Measurements from ENCODE around the gene ERICH4. TPM values are rescaled to one million over a fixed set of nuclear protein-coding genes. Genes with fewer than 3 reads are reported as not detected.
"Not testable (repeated sequence)": the region's sequence is repeated elsewhere in the genome, so short reads cannot be mapped to it uniquely, and the experiment has no call there.

ERICH4 gene
- total and polyA plus RNA-seq, 5 donors from 2014 or later: not detected

DNA sequence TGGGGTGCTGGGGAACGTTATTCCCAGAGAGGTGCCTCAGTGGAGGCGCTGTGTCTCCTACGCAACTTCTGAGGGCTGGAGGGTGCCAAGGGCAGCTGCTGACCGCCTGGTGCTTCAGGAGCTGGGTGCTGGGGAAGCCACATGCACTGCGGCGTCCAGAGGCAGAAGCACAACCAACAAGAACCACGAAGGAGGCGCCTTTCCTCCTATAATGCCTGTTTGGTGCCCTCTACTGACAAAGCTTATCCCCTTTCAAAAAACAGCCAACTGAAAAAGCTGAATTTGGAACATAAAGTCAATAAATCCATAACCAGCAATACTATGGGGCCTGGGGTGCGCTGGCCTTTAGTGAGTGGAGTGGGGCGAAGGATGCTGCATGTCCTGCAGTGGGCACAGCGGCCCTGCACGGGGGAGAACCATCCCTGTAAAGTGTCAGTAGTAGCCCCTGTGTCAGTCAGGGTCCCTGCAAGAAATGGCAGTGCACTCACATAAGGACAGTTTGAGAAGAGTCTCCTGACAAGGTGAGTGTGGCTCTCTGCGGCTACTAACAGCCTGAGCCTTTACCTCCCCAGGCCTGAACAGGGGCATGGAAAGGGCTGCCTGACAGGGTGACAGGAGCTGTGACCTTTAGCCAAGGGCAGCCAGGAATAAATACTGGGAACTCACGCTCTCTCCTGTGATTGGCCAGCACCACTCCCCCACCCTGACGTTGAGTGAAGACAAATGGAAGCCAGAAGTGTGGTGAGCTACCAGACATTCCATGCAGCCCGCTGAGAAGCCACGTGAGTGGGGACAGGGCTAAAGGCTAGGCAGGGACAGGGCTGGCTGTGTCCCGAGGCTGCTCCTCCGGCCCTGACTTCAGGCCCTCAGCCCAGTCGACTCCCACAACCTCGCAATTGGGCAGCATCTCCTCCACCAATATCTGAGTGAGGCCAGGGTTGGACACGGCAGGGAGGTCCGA lies 11.2 kb upstream of the ERICH4 start:
- ATAC-seq (ENCODE audit: low read depth in 2 of 2) (no peak), DNase-seq (peak in 1 of 3 donors; percentile 44)
- Histone ChIP-seq H3K27me3 (ENCODE audit: control insufficient read depth, insufficient read depth, low read length) (no peaks in the 10 kb centered on the region), H3K27ac (ENCODE audit: insufficient read depth, low read length, poor library complexity, severe bottlenecking) (no peak overlapping the region), H3K4me1 (ENCODE audit: control insufficient read depth, insufficient read depth, low read length, poor library complexity, severe bottlenecking) (peaks cover 13% of the 10 kb centered on the region), H3K4me3 (ENCODE audit: low read depth, low read length) (no peak overlapping the region), H3K36me3 (ENCODE audit: control insufficient read depth, insufficient read depth, low read length) (peaks cover 25% of the 10 kb centered on the region), H3K9me3 (ENCODE audit: control insufficient read depth in 2 of 2, low read length in 2 of 2) (no peaks in the 10 kb centered on the region)
- Mint-ChIP-seq H3K4me1 (peaks cover 7 to 25% (median 12%) of the 10 kb centered on the region in 4 donors), H3K27ac (peak overlapping the region in 2 of 3 donors; percentile 20 to 36), H3K4me3 (peak overlapping the region in 1 of 4 donors; percentile 34), H3K36me3 (peaks cover 17% of the 10 kb centered on the region), H3K9me3 (no peaks in the 10 kb centered on the region), H3K27me3 (no peaks in the 10 kb centered on the region)

DNA sequence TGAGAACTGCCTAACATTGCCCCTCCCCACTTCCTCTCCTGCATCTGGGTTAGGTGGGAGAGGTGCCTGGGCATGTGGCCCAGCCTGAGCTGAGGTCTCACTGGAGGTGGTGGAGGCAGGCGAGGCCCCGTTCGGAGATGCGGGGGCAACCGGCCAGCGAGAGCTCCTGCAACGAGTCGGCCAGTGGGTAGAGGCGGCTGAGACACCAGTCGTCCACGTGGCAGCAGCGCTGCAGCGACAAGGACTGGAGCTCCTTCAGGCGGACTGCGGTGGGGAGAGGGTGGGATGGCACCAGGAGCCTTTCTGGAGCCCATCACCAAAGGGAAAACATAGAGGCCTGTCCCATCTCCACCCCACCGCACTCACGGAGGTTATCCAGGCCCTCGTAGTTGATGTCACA lies 9.8 kb upstream of the ERICH4 start:
- no peak overlapping the region for H3K27ac Mint-ChIP-seq

DNA sequence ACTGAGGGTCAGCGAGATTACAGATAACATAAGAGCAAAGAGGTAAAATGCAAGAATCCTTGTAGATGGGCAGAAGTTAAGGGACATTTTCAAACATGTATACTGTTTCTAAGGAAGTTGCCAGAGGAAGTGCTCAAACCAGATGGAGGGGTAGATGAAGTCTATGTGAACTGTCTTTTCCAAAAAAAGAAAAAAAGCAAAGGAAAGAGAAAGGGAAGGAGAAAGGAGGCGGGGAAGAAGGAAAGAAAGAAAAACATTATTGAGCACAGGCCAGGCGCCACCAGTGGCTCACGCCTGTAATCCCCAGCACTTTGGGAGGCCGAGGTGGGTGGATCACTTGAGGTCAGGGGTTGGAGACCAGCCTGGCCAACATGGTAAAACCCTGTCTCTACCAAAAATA lies 8.5 kb upstream of the ERICH4 start:
- peak overlapping the region in 1 of 3 donors; percentile 97 for H3K27ac Mint-ChIP-seq
- H3K4me1 Mint-ChIP-seq: peaks cover 8 to 17% (median 9%) of the 10 kb centered on the region in 4 donors
- no peak for ATAC-seq (ENCODE audit: low read depth in 2 of 2)
- no peak overlapping the region for H3K4me3 ChIP-seq (ENCODE audit: low read depth, low read length)
- peaks cover 8% of the 10 kb centered on the region for H3K4me1 ChIP-seq (ENCODE audit: control insufficient read depth, insufficient read depth, low read length, poor library complexity, severe bottlenecking)
- H3K27ac ChIP-seq (ENCODE audit: insufficient read depth, low read length, poor library complexity, severe bottlenecking): no peak overlapping the region
- H3K4me3 Mint-ChIP-seq: peak overlapping the region in 1 of 4 donors; percentile 77
- H3K36me3 ChIP-seq (ENCODE audit: control insufficient read depth, insufficient read depth, low read length): peaks cover 25% of the 10 kb centered on the region
- H3K27me3 ChIP-seq (ENCODE audit: control insufficient read depth, insufficient read depth, low read length): no peaks in the 10 kb centered on the region
- H3K9me3 Mint-ChIP-seq: no peaks in the 10 kb centered on the region
- no peak for DNase-seq
- H3K9me3 ChIP-seq (ENCODE audit: control insufficient read depth in 2 of 2, low read length in 2 of 2): no peaks in the 10 kb centered on the region
- H3K36me3 Mint-ChIP-seq: peaks cover 23% of the 10 kb centered on the region
- no peaks in the 10 kb centered on the region for H3K27me3 Mint-ChIP-seq

More for the DNA sequence above, 9.8 kb upstream of the ERICH4 start:
- Histone ChIP-seq H3K4me1 (ENCODE audit: control insufficient read depth, insufficient read depth, low read length, poor library complexity, severe bottlenecking) (peaks cover 5% of the 10 kb centered on the region), H3K27me3 (ENCODE audit: control insufficient read depth, insufficient read depth, low read length) (no peaks in the 10 kb centered on the region), H3K27ac (ENCODE audit: insufficient read depth, low read length, poor library complexity, severe bottlenecking) (no peak overlapping the region), H3K9me3 (ENCODE audit: control insufficient read depth in 2 of 2, low read length in 2 of 2) (no peaks in the 10 kb centered on the region), H3K36me3 (ENCODE audit: control insufficient read depth, insufficient read depth, low read length) (peaks cover 25% of the 10 kb centered on the region), H3K4me3 (ENCODE audit: low read depth, low read length) (no peak overlapping the region)
- H3K27me3 Mint-ChIP-seq: no peaks in the 10 kb centered on the region
- ATAC-seq (ENCODE audit: low read depth in 2 of 2) (no peak), DNase-seq (no peak)
- peaks cover 6 to 20% (median 12%) of the 10 kb centered on the region in 4 donors for H3K4me1 Mint-ChIP-seq
- H3K4me3 Mint-ChIP-seq: no peak overlapping the region
- peaks cover 19% of the 10 kb centered on the region for H3K36me3 Mint-ChIP-seq
- H3K9me3 Mint-ChIP-seq: no peaks in the 10 kb centered on the region

DNA sequence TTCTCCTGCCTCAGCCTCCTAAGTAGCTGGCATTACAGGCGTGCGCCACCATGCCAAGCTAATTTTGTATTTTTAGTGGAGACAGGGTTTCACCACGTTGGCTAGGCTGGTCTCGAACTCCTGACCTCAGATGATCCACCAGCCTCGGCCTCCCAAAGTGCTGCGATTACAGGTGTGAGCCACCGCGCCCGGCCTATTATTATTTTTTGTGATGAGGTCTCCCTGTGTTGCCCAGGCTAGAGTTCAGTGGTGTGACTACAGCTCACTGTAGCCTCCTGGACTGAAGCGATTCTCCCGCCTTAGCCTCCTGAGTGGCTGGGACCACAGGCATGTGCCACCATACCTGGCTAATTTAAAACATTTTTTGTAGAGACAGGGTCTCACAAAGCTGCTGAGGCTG lies 7.6 kb upstream of the ERICH4 start:
- H3K36me3 ChIP-seq (ENCODE audit: control insufficient read depth, insufficient read depth, low read length): peaks cover 25% of the 10 kb centered on the region
- H3K4me1 ChIP-seq (ENCODE audit: control insufficient read depth, insufficient read depth, low read length, poor library complexity, severe bottlenecking); H3K4me3 Mint-ChIP-seq; H3K27me3 Mint-ChIP-seq; H3K9me3 Mint-ChIP-seq; H3K27me3 ChIP-seq (ENCODE audit: control insufficient read depth, insufficient read depth, low read length); H3K27ac ChIP-seq (ENCODE audit: insufficient read depth, low read length, poor library complexity, severe bottlenecking); H3K9me3 ChIP-seq (ENCODE audit: control insufficient read depth in 2 of 2, low read length in 2 of 2); H3K27ac Mint-ChIP-seq; DNase-seq; H3K4me3 ChIP-seq (ENCODE audit: low read depth, low read length); ATAC-seq (ENCODE audit: low read depth in 2 of 2): not testable (repeated sequence)
- Mint-ChIP-seq H3K36me3 (peaks cover 23% of the 10 kb centered on the region), H3K4me1 (peaks cover 8 to 17% (median 11%) of the 10 kb centered on the region in 4 donors)

DNA sequence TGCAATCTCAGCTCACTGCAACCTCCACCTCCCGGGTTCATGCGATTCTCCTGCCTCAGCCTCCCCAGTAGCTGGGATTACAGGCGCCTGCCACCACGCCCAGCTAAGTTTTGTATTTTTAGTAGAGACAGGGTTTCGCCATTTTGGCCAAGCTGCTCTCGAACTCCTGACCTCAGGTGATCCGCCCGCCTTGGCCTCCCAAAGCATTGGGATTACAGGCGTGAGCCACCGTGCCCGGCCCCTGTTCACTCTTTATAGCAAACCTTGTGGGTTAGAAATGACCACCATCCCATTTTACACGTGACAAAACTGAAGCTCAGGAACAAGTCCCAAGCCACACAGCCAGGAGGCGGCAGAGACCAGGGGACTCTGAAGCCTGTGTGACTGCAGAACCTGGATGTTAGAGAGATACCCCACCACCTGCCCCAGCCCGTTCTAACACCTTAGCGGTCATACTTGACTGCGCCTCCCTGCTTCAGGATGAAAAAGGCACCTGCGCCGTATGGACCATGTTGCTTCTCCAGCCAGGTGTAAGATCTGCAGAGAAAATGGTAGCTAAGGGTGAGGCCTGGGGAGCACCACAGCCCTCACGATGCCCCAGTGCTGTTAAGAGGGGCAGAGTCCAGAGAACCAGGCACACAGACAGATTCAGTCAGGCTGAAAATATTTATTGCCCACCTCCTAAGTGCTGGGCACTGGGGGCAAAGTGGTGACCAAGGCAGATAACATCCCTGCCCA lies 6.9 kb upstream of the ERICH4 start:
- Histone ChIP-seq H3K36me3 (ENCODE audit: control insufficient read depth, insufficient read depth, low read length) (peaks cover 22% of the 10 kb centered on the region), H3K9me3 (ENCODE audit: control insufficient read depth in 2 of 2, low read length in 2 of 2) (no peaks in the 10 kb centered on the region), H3K4me1 (ENCODE audit: control insufficient read depth, insufficient read depth, low read length, poor library complexity, severe bottlenecking) (peaks cover 10% of the 10 kb centered on the region), H3K4me3 (ENCODE audit: low read depth, low read length) (no peak overlapping the region), H3K27me3 (ENCODE audit: control insufficient read depth, insufficient read depth, low read length) (no peaks in the 10 kb centered on the region), H3K27ac (ENCODE audit: insufficient read depth, low read length, poor library complexity, severe bottlenecking) (no peak overlapping the region)
- Mint-ChIP-seq H3K9me3 (no peaks in the 10 kb centered on the region), H3K4me1 (peaks cover 8 to 17% (median 13%) of the 10 kb centered on the region in 4 donors), H3K27ac (peak overlapping the region in 1 of 3 donors; percentile 31), H3K36me3 (peaks cover 23% of the 10 kb centered on the region), H3K27me3 (peaks cover 4% of the 10 kb centered on the region), H3K4me3 (peak overlapping the region in 2 of 4 donors; percentile 41 to 81)
- ATAC-seq (ENCODE audit: low read depth in 2 of 2) (no peak), DNase-seq (no peak)

DNA sequence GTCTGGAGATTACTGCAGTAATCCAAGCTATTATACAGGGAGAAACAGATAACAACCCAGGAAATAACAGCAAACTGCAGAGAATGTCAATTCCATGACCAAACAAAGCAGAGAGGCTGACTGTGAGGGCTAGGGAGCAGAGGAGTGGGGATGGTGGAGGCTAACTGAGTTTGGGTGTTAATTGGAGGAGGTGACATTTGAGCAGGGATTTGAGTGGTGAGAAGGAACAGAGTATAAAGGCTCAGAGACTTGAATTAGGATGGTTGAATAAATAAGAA lies 6.3 kb upstream of the ERICH4 start:
- peaks cover 4% of the 10 kb centered on the region for H3K27me3 Mint-ChIP-seq
- no peak overlapping the region for H3K4me3 ChIP-seq (ENCODE audit: low read depth, low read length)
- H3K27me3 ChIP-seq (ENCODE audit: control insufficient read depth, insufficient read depth, low read length): no peaks in the 10 kb centered on the region
- ATAC-seq (ENCODE audit: low read depth in 2 of 2) (no peak), DNase-seq (no peak)
- peak overlapping the region in 3 of 4 donors; percentile 38 to 81 (median 49) for H3K4me3 Mint-ChIP-seq
- H3K4me1 Mint-ChIP-seq: peaks cover 8 to 17% (median 13%) of the 10 kb centered on the region in 4 donors
- no peaks in the 10 kb centered on the region for H3K9me3 ChIP-seq (ENCODE audit: control insufficient read depth in 2 of 2, low read length in 2 of 2)
- H3K36me3 ChIP-seq (ENCODE audit: control insufficient read depth, insufficient read depth, low read length): peaks cover 22% of the 10 kb centered on the region
- no peaks in the 10 kb centered on the region for H3K9me3 Mint-ChIP-seq
- H3K4me1 ChIP-seq (ENCODE audit: control insufficient read depth, insufficient read depth, low read length, poor library complexity, severe bottlenecking): peaks cover 10% of the 10 kb centered on the region
- peaks cover 21% of the 10 kb centered on the region for H3K36me3 Mint-ChIP-seq
- H3K27ac ChIP-seq (ENCODE audit: insufficient read depth, low read length, poor library complexity, severe bottlenecking): no peak overlapping the region
- H3K27ac Mint-ChIP-seq: peak overlapping the region in 1 of 3 donors; percentile 31

DNA sequence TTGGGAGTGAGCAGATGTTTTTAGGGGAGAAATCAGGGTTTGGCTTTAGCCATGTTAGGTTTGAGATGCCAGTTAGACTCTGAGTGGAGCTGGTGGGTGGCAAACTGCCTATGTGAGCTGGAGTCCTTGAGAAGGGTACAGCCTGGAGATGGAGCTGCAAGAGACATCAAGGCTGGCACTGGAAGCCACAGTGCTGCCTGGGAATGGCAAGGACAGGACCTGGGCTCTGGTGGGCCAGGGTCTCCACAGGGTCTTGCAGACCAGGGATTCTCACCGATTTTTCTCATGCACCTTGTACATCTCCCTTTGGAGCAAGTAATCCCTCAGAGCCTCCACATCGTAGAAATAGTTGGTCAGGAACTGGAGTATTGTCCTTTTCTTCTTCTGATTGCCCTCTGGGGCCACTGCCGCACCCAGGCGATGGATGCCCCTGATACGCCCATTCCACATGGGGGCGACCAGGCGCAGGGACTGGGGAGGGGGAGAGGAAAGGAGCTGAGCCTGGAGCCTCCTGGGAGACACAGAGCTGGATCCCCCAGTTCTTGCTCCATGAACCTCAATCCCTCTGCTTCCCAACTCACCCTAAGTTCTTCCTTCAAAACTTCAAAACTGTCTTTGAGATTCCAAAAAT lies 4.9 kb upstream of the ERICH4 start:
- Mint-ChIP-seq H3K4me1 (peaks cover 8 to 17% (median 13%) of the 10 kb centered on the region in 4 donors), H3K4me3 (peak overlapping the region in 1 of 4 donors; percentile 57), H3K9me3 (no peaks in the 10 kb centered on the region), H3K27ac (peak overlapping the region in 1 of 3 donors; percentile 82), H3K36me3 (peaks cover 10% of the 10 kb centered on the region), H3K27me3 (peaks cover 8% of the 10 kb centered on the region)
- ATAC-seq (ENCODE audit: low read depth in 2 of 2) (no peak), DNase-seq (no peak)
- Histone ChIP-seq H3K27me3 (ENCODE audit: control insufficient read depth, insufficient read depth, low read length) (no peaks in the 10 kb centered on the region), H3K9me3 (ENCODE audit: control insufficient read depth in 2 of 2, low read length in 2 of 2) (no peaks in the 10 kb centered on the region), H3K36me3 (ENCODE audit: control insufficient read depth, insufficient read depth, low read length) (peaks cover 9% of the 10 kb centered on the region), H3K4me3 (ENCODE audit: low read depth, low read length) (no peak overlapping the region), H3K27ac (ENCODE audit: insufficient read depth, low read length, poor library complexity, severe bottlenecking) (no peak overlapping the region), H3K4me1 (ENCODE audit: control insufficient read depth, insufficient read depth, low read length, poor library complexity, severe bottlenecking) (peaks cover 10% of the 10 kb centered on the region)

Measured in CD4-positive, CD25-positive, alpha-beta regulatory T cell (primary cell).